Neural cell (in vitro differentiated cells): ENCODE results near the gene RPL28. TPM values are rescaled to one million over a fixed set of nuclear protein-coding genes. Genes with fewer than 3 reads are reported as not detected.

Experiments
- H2AFZ ChIP-seq: fragments of 200-600, 300-800 bp; sonication (generic), shearing (Covaris generic); 2 replicates; pipeline ENCODE4 v1.6.0; 2014; ENCODE audit warnings: low read depth, mild to moderate bottlenecking, antibody characterized with exemption, low read length, moderate library complexity
- H3F3A ChIP-seq: fragments of 200-600 bp; shearing (Covaris generic); 2 replicates; pipeline ENCODE4 v1.6.1; 2016; ENCODE audit warnings: mild to moderate bottlenecking, moderate library complexity, mixed read lengths, antibody characterized with exemption, low read length; ENCODE audit not compliant: insufficient read depth, poor library complexity, severe bottlenecking
- H3K27ac ChIP-seq: fragments of 200-600, 300-800 bp; sonication (generic), shearing (Covaris generic); 2 replicates; pipeline ENCODE4 v1.5.1; 2014; ENCODE audit warnings: mild to moderate bottlenecking, low read length, moderate library complexity
- H3K27me3 ChIP-seq: fragments of 300-800, 200-600 bp; sonication (generic), shearing (Covaris generic); 2 replicates; pipeline ENCODE4 v1.6.0; 2014; ENCODE audit warnings: mild to moderate bottlenecking, low read depth, low read length, moderate library complexity; ENCODE audit not compliant: insufficient read depth
- H3K36me3 ChIP-seq: fragments of 300-800, 200-600 bp; sonication (generic), shearing (Covaris generic); 2 replicates; pipeline ENCODE4 v1.5.1; 2014; ENCODE audit warnings: mild to moderate bottlenecking, antibody characterized with exemption, low read length, moderate library complexity; ENCODE audit not compliant: insufficient read depth
- H3K4me2 ChIP-seq: fragments of 300-800, 200-600 bp; sonication (generic), shearing (Covaris generic); 2 replicates; pipeline ENCODE4 v1.6.0; 2014; ENCODE audit warnings: mild to moderate bottlenecking, low read length
- H3K4me3 ChIP-seq: fragments of 300-800, 200-600 bp; sonication (generic), shearing (Covaris generic); 2 replicates; pipeline ENCODE4 v1.5.1; 2014; ENCODE audit warnings: mild to moderate bottlenecking, low read length, moderate library complexity
- H3K79me2 ChIP-seq: fragments of 200-600 bp; shearing (Covaris generic); replicated peaks from 2 replicates; pipeline ENCODE4 v1.6.0; 2014; ENCODE audit warnings: mild to moderate bottlenecking, low read length, moderate library complexity; ENCODE audit not compliant: insufficient read depth
- H3K9ac ChIP-seq: fragments of 300-800, 200-600 bp; sonication (generic), shearing (Covaris generic); 2 replicates; pipeline ENCODE4 v1.6.1; 2016; ENCODE audit warnings: mild to moderate bottlenecking, low read length, mixed read lengths
- H3K9me2 ChIP-seq: fragments of 200-600 bp; shearing (Covaris generic); 2 replicates; pipeline ENCODE4 v1.6.1; 2016; ENCODE audit warnings: mild to moderate bottlenecking, low read length, mixed read lengths; ENCODE audit not compliant: insufficient read depth
- H3K9me3 ChIP-seq: fragments of 200-600, 300-800 bp; sonication (generic), shearing (Covaris generic); 2 replicates; pipeline ENCODE4 v1.6.1; 2016; ENCODE audit warnings: mild to moderate bottlenecking, mixed run types, low read length, moderate library complexity, mixed read lengths
- H4K20me1 ChIP-seq: fragments of 200-600 bp; shearing (Covaris generic); 2 replicates; pipeline ENCODE4 v1.6.1; 2016; ENCODE audit warnings: mild to moderate bottlenecking, mixed run types; ENCODE audit not compliant: insufficient read depth
- EP300 ChIP-seq: fragments of 450-650 bp; conservative IDR thresholded peaks from 2 replicates; pipeline ENCODE4 v1.6.1; 2014; ENCODE audit warnings: antibody characterized with exemption, mild to moderate bottlenecking, moderate library complexity; ENCODE audit not compliant: poor library complexity, severe bottlenecking
- EZH2 ChIP-seq: fragments of 200-600, 300-800 bp; shearing (Covaris generic), sonication (generic); IDR thresholded peaks from 2 replicates; pipeline ENCODE4 v1.6.1; 2014; ENCODE audit warnings: antibody characterized with exemption, low read length, borderline replicate concordance, mild to moderate bottlenecking; ENCODE audit not compliant: insufficient read depth, poor library complexity, severe bottlenecking
- MXI1 ChIP-seq: fragments of 450-650 bp; conservative IDR thresholded peaks from 2 replicates; pipeline ENCODE4 v1.6.1; 2014; ENCODE audit warnings: antibody characterized with exemption, mild to moderate bottlenecking; ENCODE audit not compliant: poor library complexity, severe bottlenecking
- POLR2AphosphoS5 ChIP-seq: IDR thresholded peaks from 2 replicates; pipeline ENCODE4 v1.6.1; 2012
- RAD21 ChIP-seq: fragments of 450-650 bp; conservative IDR thresholded peaks from 2 replicates; pipeline ENCODE4 v1.6.1; 2014; ENCODE audit warnings: antibody characterized with exemption, mild to moderate bottlenecking, moderate library complexity
- SMC3 ChIP-seq: fragments of 450-650 bp; conservative IDR thresholded peaks from 2 replicates; pipeline ENCODE4 v1.6.1; 2014; ENCODE audit warnings: antibody characterized with exemption, mild to moderate bottlenecking, moderate library complexity; ENCODE audit not compliant: poor library complexity
- TAF1 ChIP-seq: IDR thresholded peaks from 2 replicates; pipeline ENCODE4 v1.6.1; 2012; ENCODE audit warnings: low read depth
- polyA plus RNA-seq: library from polyadenylated mRNA; depleted of rRNA; stranded (reverse); fragments of >200 nt; gene quantifications from 2 replicates; pipeline ENCODE4 v1.2.3, GENCODE V29; 2014
- TF ChIP-seq, protein P1 (sequence below): IDR thresholded peaks from 2 replicates; pipeline ENCODE4 v1.6.1; 2012; ENCODE audit warnings: borderline replicate concordance
- TF ChIP-seq, protein P2 (sequence below): fragments of 450-650 bp; IDR thresholded peaks from 2 replicates; pipeline ENCODE4 v1.5.1; 2014; ENCODE audit warnings: antibody characterized with exemption, mild to moderate bottlenecking, moderate library complexity; ENCODE audit not compliant: poor library complexity, severe bottlenecking

RPL28 gene
- polyA plus RNA-seq, 1 donor from 2014 or later = 195 TPM

DNA sequence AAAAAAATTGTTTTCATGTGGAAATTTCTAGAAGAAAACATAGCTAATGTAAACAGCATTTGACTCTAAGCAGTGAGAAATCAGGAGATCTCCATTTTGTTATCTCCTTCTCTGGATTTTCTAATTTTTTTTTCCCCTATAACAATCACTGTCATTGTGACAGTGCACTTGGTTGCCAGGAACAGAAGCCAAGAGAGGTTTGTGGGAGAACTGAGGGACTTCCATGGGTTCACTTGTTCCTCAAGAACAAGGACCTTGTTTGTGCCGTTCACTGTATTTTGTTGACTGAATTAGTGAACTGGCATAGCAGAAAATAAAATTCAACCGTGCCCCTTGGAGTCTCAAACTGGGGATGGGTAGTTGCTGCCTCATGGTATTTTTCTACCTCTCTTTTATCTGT, 40.3 kb downstream of the RPL28 start:
- Histone ChIP-seq H3F3A (no peaks in the 10 kb centered on the region), H3K4me3 (no peak overlapping the region), H3K9me3 (no peaks in the 10 kb centered on the region), H2AFZ (no peak overlapping the region), H3K4me2 (no peak overlapping the region), H4K20me1 (no peaks in the 10 kb centered on the region), H3K36me3 (peaks cover 11% of the 10 kb centered on the region), H3K9me2 (no peaks in the 10 kb centered on the region), H3K79me2 (no peaks in the 10 kb centered on the region), H3K9ac (no peak overlapping the region), H3K27me3 (no peaks in the 10 kb centered on the region), H3K27ac (no peak overlapping the region)
- no peak for TF ChIP-seq TAF1
- TF ChIP-seq SMC3 = no peak
- TF ChIP-seq EP300 = no peak
- no peak for TF ChIP-seq RAD21
- TF ChIP-seq, protein P1, sequence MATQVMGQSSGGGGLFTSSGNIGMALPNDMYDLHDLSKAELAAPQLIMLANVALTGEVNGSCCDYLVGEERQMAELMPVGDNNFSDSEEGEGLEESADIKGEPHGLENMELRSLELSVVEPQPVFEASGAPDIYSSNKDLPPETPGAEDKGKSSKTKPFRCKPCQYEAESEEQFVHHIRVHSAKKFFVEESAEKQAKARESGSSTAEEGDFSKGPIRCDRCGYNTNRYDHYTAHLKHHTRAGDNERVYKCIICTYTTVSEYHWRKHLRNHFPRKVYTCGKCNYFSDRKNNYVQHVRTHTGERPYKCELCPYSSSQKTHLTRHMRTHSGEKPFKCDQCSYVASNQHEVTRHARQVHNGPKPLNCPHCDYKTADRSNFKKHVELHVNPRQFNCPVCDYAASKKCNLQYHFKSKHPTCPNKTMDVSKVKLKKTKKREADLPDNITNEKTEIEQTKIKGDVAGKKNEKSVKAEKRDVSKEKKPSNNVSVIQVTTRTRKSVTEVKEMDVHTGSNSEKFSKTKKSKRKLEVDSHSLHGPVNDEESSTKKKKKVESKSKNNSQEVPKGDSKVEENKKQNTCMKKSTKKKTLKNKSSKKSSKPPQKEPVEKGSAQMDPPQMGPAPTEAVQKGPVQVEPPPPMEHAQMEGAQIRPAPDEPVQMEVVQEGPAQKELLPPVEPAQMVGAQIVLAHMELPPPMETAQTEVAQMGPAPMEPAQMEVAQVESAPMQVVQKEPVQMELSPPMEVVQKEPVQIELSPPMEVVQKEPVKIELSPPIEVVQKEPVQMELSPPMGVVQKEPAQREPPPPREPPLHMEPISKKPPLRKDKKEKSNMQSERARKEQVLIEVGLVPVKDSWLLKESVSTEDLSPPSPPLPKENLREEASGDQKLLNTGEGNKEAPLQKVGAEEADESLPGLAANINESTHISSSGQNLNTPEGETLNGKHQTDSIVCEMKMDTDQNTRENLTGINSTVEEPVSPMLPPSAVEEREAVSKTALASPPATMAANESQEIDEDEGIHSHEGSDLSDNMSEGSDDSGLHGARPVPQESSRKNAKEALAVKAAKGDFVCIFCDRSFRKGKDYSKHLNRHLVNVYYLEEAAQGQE = no peak
- TF ChIP-seq, protein P2, sequence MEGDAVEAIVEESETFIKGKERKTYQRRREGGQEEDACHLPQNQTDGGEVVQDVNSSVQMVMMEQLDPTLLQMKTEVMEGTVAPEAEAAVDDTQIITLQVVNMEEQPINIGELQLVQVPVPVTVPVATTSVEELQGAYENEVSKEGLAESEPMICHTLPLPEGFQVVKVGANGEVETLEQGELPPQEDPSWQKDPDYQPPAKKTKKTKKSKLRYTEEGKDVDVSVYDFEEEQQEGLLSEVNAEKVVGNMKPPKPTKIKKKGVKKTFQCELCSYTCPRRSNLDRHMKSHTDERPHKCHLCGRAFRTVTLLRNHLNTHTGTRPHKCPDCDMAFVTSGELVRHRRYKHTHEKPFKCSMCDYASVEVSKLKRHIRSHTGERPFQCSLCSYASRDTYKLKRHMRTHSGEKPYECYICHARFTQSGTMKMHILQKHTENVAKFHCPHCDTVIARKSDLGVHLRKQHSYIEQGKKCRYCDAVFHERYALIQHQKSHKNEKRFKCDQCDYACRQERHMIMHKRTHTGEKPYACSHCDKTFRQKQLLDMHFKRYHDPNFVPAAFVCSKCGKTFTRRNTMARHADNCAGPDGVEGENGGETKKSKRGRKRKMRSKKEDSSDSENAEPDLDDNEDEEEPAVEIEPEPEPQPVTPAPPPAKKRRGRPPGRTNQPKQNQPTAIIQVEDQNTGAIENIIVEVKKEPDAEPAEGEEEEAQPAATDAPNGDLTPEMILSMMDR = no peak
- TF ChIP-seq MXI1 = no peak
- TF ChIP-seq EZH2 = no peak
- no peak for TF ChIP-seq POLR2AphosphoS5

DNA sequence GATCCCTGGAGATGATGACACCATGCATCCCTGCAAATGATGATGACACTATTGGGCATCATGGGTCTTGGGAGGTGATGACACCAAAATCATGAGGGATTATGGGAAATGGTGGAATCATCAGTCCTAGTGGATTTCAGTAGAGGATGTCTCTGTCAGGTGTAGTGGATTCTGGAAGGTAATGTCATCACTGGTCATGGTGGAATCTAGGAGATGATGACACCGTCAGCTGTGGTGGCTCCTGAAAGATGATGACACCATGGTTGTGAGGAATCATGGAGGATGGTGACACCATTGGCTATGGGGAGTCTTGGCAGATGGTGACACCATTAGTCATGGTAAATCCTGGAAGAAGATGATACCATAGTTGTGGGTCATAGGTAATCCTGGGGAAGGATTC, 45.5 kb downstream of the RPL28 start:
- H3K9me3 ChIP-seq = no peaks in the 10 kb centered on the region
- H3F3A ChIP-seq = no peaks in the 10 kb centered on the region
- no peak overlapping the region for H3K4me2 ChIP-seq
- H2AFZ ChIP-seq = no peak overlapping the region
- TF ChIP-seq EP300 = no peak
- TF ChIP-seq MXI1 = no peak
- no peak for TF ChIP-seq TAF1
- no peak for TF ChIP-seq POLR2AphosphoS5
- TF ChIP-seq RAD21 = no peak
- TF ChIP-seq, protein P1 = no peak
- no peak overlapping the region for H3K4me3 ChIP-seq
- H3K36me3 ChIP-seq = peaks cover 25% of the 10 kb centered on the region
- no peak overlapping the region for H3K9ac ChIP-seq
- H4K20me1 ChIP-seq = no peaks in the 10 kb centered on the region
- H3K27ac ChIP-seq = no peak overlapping the region
- H3K9me2 ChIP-seq = no peaks in the 10 kb centered on the region
- no peaks in the 10 kb centered on the region for H3K27me3 ChIP-seq
- no peaks in the 10 kb centered on the region for H3K79me2 ChIP-seq
